Midbrain (tissue), 1 donor: ENCODE results near the gene NCKAP1.
"Not testable (repeated sequence)": the region's sequence is repeated elsewhere in the genome, so short reads cannot be mapped to it uniquely, and the experiment has no call there.

Experiments
- DNase-seq: peaks from one replicate; lab custom pipeline; 2025; lab: John Stamatoyannopoulos, UW

Gene NCKAP1

GRCh38 chr2:183038341-183039300 lies at the start of gene NCKAP1:
NCKAP1 (minus strand) TSS chr2:183038457; CDS start chr2:183038099, 358 bp downstream.
- DNase-seq, result peak; percentile 85

GRCh38 chr2:183081911-183082310 lies 43.7 kb upstream of the NCKAP1 start:
- no peak for DNase-seq

- no peak for DNase-seq
These were observed 41.0 kb upstream of the NCKAP1 start for GRCh38 chr2:183079139-183079775.

GRCh38 chr2:183078464-183079138 lies 40.3 kb upstream of the NCKAP1 start, which contains the start of gene DUSP19:
DUSP19 (plus strand) TSS chr2:183078747; CDS start chr2:183078934, 187 bp downstream.
- DNase-seq, result peak; percentile 96

GRCh38 chr2:183078163-183078463 lies 39.9 kb upstream of the NCKAP1 start:
- DNase-seq, result no peak

- DNase-seq, result no peak
These were observed 33.9 kb upstream of the NCKAP1 start for GRCh38 chr2:183072177-183072576.

GRCh38 chr2:183070942-183071844 lies 32.9 kb upstream of the NCKAP1 start:
- no peak for DNase-seq

GRCh38 chr2:183069174-183069573 lies 30.9 kb upstream of the NCKAP1 start:
- no peak for DNase-seq

- no peak for DNase-seq
These were observed 30.3 kb upstream of the NCKAP1 start for GRCh38 chr2:183068561-183068960.

- no peak for DNase-seq
These were observed 24.8 kb upstream of the NCKAP1 start for GRCh38 chr2:183063083-183063482.

- DNase-seq, result no peak
These were observed 22.4 kb upstream of the NCKAP1 start for GRCh38 chr2:183060571-183061231.

- no peak for DNase-seq
These were observed 21.3 kb upstream of the NCKAP1 start for GRCh38 chr2:183059561-183059960.

- DNase-seq, result no peak
These were observed 19.2 kb upstream of the NCKAP1 start for GRCh38 chr2:183057333-183057985.

- no peak for DNase-seq
These were observed 11.2 kb upstream of the NCKAP1 start for GRCh38 chr2:183049420-183049819.

GRCh38 chr2:183047486-183048125 lies 9.3 kb upstream of the NCKAP1 start:
- DNase-seq, result not testable (repeated sequence)

GRCh38 chr2:183043580-183043979 lies 5.3 kb upstream of the NCKAP1 start:
- DNase-seq, result not testable (repeated sequence)

- DNase-seq, result no peak
These were observed 2.3 kb upstream of the NCKAP1 start for GRCh38 chr2:183040604-183041003.

GRCh38 chr2:183037553-183038340 lies 510 bp downstream of the NCKAP1 start:
- no peak for DNase-seq

GRCh38 chr2:183037074-183037552 lies 1.1 kb downstream of the NCKAP1 start:
- no peak for DNase-seq
